GM08714 (cell line): ENCODE data around the gene SLC1A3.

ENCODE experiments used
- H3K4me3 ChIP-seq: fragments of 200-500 bp; sonication (Bioruptor generic); 2 replicates; pipeline ENCODE4 v1.5.1; 2014; ENCODE audit warnings: mild to moderate bottlenecking, low read length, inconsistent platforms
- ZNF274 ChIP-seq: IDR thresholded peaks from 2 replicates; pipeline ENCODE4 v1.6.1; 2012; ENCODE audit warnings: mild to moderate bottlenecking, low read depth, low read length

SLC1A3 gene

GRCh38 chr5:36666274-36666673, 59.9 kb downstream of the SLC1A3 start:
- no peak overlapping the region for H3K4me3 ChIP-seq
- no peak for TF ChIP-seq ZNF274

- no peak for TF ChIP-seq ZNF274
- H3K4me3 ChIP-seq = no peak overlapping the region
These were observed 60.6 kb downstream of the SLC1A3 start for GRCh38 chr5:36666986-36667385.

GRCh38 chr5:36667824-36668223, 61.4 kb downstream of the SLC1A3 start:
- no peak overlapping the region for H3K4me3 ChIP-seq
- TF ChIP-seq ZNF274 = no peak

- no peak for TF ChIP-seq ZNF274
- H3K4me3 ChIP-seq = no peak overlapping the region
These were observed 62.7 kb downstream of the SLC1A3 start for GRCh38 chr5:36669015-36669651.

GRCh38 chr5:36670548-36670947, 64.1 kb downstream of the SLC1A3 start:
- no peak overlapping the region for H3K4me3 ChIP-seq
- TF ChIP-seq ZNF274 = no peak

GRCh38 chr5:36675282-36675681, 68.9 kb downstream of the SLC1A3 start:
- no peak overlapping the region for H3K4me3 ChIP-seq
- TF ChIP-seq ZNF274 = no peak

- no peak for TF ChIP-seq ZNF274
- H3K4me3 ChIP-seq = no peak overlapping the region
These were observed 73.0 kb downstream of the SLC1A3 start for GRCh38 chr5:36679221-36679989.

GRCh38 chr5:36680066-36680465, 73.7 kb downstream of the SLC1A3 start:
- no peak for TF ChIP-seq ZNF274
- H3K4me3 ChIP-seq = no peak overlapping the region

- no peak for TF ChIP-seq ZNF274
- H3K4me3 ChIP-seq = no peak overlapping the region
These were observed 75.3 kb downstream of the SLC1A3 start for GRCh38 chr5:36681711-36682110.

- no peak overlapping the region for H3K4me3 ChIP-seq
- no peak for TF ChIP-seq ZNF274
These were observed 76.1 kb downstream of the SLC1A3 start for GRCh38 chr5:36682499-36682898.

- TF ChIP-seq ZNF274 = no peak
- H3K4me3 ChIP-seq = no peak overlapping the region
These were observed 77.5 kb downstream of the SLC1A3 start for GRCh38 chr5:36683821-36684434.

GRCh38 chr5:36685631-36686288, 79.4 kb downstream of the SLC1A3 start:
- no peak for TF ChIP-seq ZNF274
- no peak overlapping the region; the same call in 1 of the 2 replicates for H3K4me3 ChIP-seq

- TF ChIP-seq ZNF274 = no peak
- no peak overlapping the region for H3K4me3 ChIP-seq
These were observed 80.5 kb downstream of the SLC1A3 start for GRCh38 chr5:36686881-36687280.

GRCh38 chr5:36688722-36689121, 82.3 kb downstream of the SLC1A3 start:
- no peak for TF ChIP-seq ZNF274
- no peak overlapping the region for H3K4me3 ChIP-seq

- no peak overlapping the region for H3K4me3 ChIP-seq
- no peak for TF ChIP-seq ZNF274
These were observed 82.8 kb downstream of the SLC1A3 start for GRCh38 chr5:36689225-36689624.
